IMR-90 (cell line): ENCODE results near the gene NOMO2.
"Not testable (repeated sequence)": the region's sequence is repeated elsewhere in the genome, so short reads cannot be mapped to it uniquely, and the experiment has no call there.

Experiments
- BHLHE40 ChIP-seq: fragments of 150-350 bp; IDR thresholded peaks from 2 replicates; pipeline ENCODE4 v1.6.1; 2016; ENCODE audit warnings: mild to moderate bottlenecking, low read depth, low read length
- CEBPB ChIP-seq: IDR thresholded peaks from 2 replicates; pipeline ENCODE4 v1.6.1; 2012; ENCODE audit warnings: low read depth, low read length, improper control_type of control experiment
- CTCF ChIP-seq: conservative IDR thresholded peaks from 2 replicates; pipeline ENCODE4 v1.5.1; 2012; ENCODE audit warnings: mild to moderate bottlenecking, low read depth, low read length, improper control_type of control experiment
- ELK1 ChIP-seq: fragments of 150-350 bp; IDR thresholded peaks from 2 replicates; pipeline ENCODE4 v1.6.1; 2016; ENCODE audit warnings: low read depth, mild to moderate bottlenecking, low read length, moderate library complexity, borderline replicate concordance
- MXI1 ChIP-seq: IDR thresholded peaks from 2 replicates; pipeline ENCODE4 v1.6.1; 2012; ENCODE audit warnings: low read depth, mild to moderate bottlenecking, low read length, moderate library complexity, borderline replicate concordance
- NFE2L2 ChIP-seq: fragments of 150-350 bp; IDR thresholded peaks from 2 replicates; pipeline ENCODE4 v1.6.1; 2016; ENCODE audit warnings: low read depth, mild to moderate bottlenecking, low read length
- POLR2A ChIP-seq: IDR thresholded peaks from 2 replicates; pipeline ENCODE4 v1.6.1; 2012; ENCODE audit warnings: mild to moderate bottlenecking, low read depth, low read length
- RAD21 ChIP-seq: IDR thresholded peaks from 2 replicates; pipeline ENCODE4 v1.6.1; 2012; ENCODE audit warnings: low read length, improper control_type of control experiment
- RCOR1 ChIP-seq: IDR thresholded peaks from 2 replicates; pipeline ENCODE4 v1.6.1; 2012; ENCODE audit warnings: mild to moderate bottlenecking, low read length, improper control_type of control experiment; ENCODE audit not compliant: insufficient replicate concordance
- USF2 ChIP-seq: fragments of 150-350 bp; IDR thresholded peaks from 2 replicates; pipeline ENCODE4 v1.6.1; 2017; ENCODE audit warnings: mild to moderate bottlenecking, antibody characterized with exemption, low read length, low read depth

GRCh38 chr16:18560416-18561220 is 1.3 kb downstream of the NOMO2 start:
- not testable (repeated sequence) for TF ChIP-seq BHLHE40, RCOR1, CTCF, MXI1, POLR2A, CEBPB, NFE2L2, ELK1, USF2, RAD21
